Activated naive CD8-positive, alpha-beta T cell treated with anti-CD3 and anti-CD28 coated beads, Interleukin-2, amount 50 U/mL, for 24 hours (primary cell): ENCODE measurements around the gene SLC12A7.
A peak's percentile ranks its signal among the peaks of the same experiment; 100 is the strongest.

Experiments used
- ATAC-seq: fragments of 150-1000 bp; cut with Tn5 transposase; one replicate; pipeline ENCODE4 v1.10.0; 2021
- DNase-seq: peaks from one replicate; pipeline ENCODE4 v3.0.0; 2021
- H3K27ac Mint-ChIP-seq: one replicate; pipeline ENCODE4 v1.8.0; 2021; ENCODE audit warnings: mild to moderate bottlenecking, mixed read lengths
- H3K27me3 Mint-ChIP-seq: one replicate; pipeline ENCODE4 v1.8.0; 2021; ENCODE audit warnings: mixed read lengths
- H3K36me3 Mint-ChIP-seq: one replicate; pipeline ENCODE4 v1.8.0; 2021; ENCODE audit warnings: low read depth, mixed read lengths
- H3K4me1 Mint-ChIP-seq: one replicate; pipeline ENCODE4 v1.8.0; 2021; ENCODE audit warnings: mixed read lengths
- H3K4me3 Mint-ChIP-seq: one replicate; pipeline ENCODE4 v1.8.0; 2021; ENCODE audit warnings: mild to moderate bottlenecking, moderate library complexity, mixed read lengths
- H3K9me3 Mint-ChIP-seq: one replicate; pipeline ENCODE4 v1.8.0; 2021; ENCODE audit warnings: mixed read lengths

Gene SLC12A7

DNA sequence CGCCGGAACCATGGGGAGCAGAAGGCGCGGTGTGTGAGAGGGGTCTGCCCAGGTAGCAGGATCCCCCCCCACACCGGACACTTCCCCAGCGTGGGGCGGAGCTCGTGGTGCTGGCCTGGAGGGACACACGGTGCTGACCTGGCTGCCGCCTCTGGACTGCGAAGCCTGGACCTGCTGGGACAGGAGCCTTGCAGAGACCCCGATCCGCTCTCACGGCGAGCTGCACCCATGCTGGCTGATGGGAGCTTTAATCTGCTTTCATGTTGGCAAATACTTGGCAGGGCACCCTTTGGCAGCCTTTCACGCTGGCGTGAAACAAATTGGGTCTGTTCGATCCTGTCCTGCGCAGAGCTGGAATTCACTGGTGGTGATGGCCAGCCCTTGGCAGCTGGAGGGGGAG lies 95.8 kb downstream of the SLC12A7 start:
- Mint-ChIP-seq H3K9me3 (no peaks in the 10 kb centered on the region), H3K4me3 (no peak overlapping the region), H3K4me1 (peaks cover 2% of the 10 kb centered on the region), H3K36me3 (no peaks in the 10 kb centered on the region), H3K27me3 (peaks cover 7% of the 10 kb centered on the region), H3K27ac (no peak overlapping the region)
- ATAC-seq: no peak
- no peak for DNase-seq

GRCh38 chr5:1015507-1015906 lies 96.4 kb downstream of the SLC12A7 start:
- DNase-seq: no peak
- no peak overlapping the region for H3K4me3 Mint-ChIP-seq
- peaks cover 11% of the 10 kb centered on the region for H3K27me3 Mint-ChIP-seq
- ATAC-seq: no peak
- peaks cover 5% of the 10 kb centered on the region for H3K4me1 Mint-ChIP-seq
- H3K36me3 Mint-ChIP-seq: no peaks in the 10 kb centered on the region
- H3K27ac Mint-ChIP-seq: no peak overlapping the region
- no peaks in the 10 kb centered on the region for H3K9me3 Mint-ChIP-seq

DNA sequence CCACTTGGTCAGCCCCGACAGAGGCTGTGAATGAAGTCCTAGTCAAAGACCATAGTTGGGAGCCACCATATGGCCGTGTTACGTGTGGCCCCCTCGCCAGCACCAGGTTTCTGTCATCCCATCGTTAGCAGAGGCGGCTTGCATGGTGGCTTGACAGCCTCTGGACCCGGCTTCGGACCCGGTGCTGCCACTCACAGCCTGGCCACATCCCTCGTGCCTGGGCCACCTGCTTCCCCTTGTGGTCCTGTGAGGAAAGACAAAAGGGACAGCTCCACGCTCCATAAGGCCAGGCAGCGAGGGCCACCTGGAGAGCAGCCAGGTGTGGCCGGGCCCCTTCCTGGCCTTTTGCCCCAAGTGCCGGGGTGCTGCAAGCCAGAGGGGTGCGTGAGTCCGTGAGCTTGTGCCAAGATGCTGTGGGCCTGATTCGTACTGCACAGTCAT lies 97.1 kb downstream of the SLC12A7 start:
- Mint-ChIP-seq H3K36me3 (no peaks in the 10 kb centered on the region), H3K4me3 (no peak overlapping the region)

GRCh38 chr5:1014346-1014745 lies 97.5 kb downstream of the SLC12A7 start:
- Mint-ChIP-seq H3K27me3 (peaks cover 21% of the 10 kb centered on the region), H3K9me3 (no peaks in the 10 kb centered on the region), H3K36me3 (no peaks in the 10 kb centered on the region), H3K27ac (no peak overlapping the region), H3K4me1 (peaks cover 5% of the 10 kb centered on the region), H3K4me3 (no peak overlapping the region)
- no peak for DNase-seq
- ATAC-seq: no peak

More for the DNA sequence above, 97.1 kb downstream of the SLC12A7 start:
- no peak for ATAC-seq
- Mint-ChIP-seq H3K27ac (no peak overlapping the region), H3K9me3 (no peaks in the 10 kb centered on the region), H3K4me1 (peaks cover 5% of the 10 kb centered on the region), H3K27me3 (peaks cover 18% of the 10 kb centered on the region)
- DNase-seq: no peak

DNA sequence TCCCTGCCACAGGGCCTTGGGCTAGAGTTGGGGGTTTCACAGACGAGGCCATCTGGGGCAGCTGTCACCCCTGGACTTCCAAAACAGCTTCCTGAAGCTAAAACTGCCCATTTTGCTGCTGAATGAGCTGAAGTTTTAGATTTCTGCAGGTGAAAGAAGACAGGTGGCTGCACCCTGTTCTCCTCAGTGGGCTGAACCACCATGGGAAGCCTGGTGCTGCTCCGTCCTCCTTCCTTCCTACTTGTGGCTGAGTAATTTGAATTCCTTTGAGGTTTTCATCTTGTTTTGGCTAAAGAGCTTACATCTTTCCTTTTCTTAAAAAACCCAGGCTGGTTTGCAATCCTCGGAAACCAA lies 97.9 kb downstream of the SLC12A7 start:
- peaks cover 5% of the 10 kb centered on the region for H3K4me1 Mint-ChIP-seq
- ATAC-seq (no peak), DNase-seq (no peak)
- no peaks in the 10 kb centered on the region for H3K36me3 Mint-ChIP-seq
- H3K27ac Mint-ChIP-seq: no peak overlapping the region
- H3K9me3 Mint-ChIP-seq: no peaks in the 10 kb centered on the region
- H3K4me3 Mint-ChIP-seq: no peak overlapping the region
- H3K27me3 Mint-ChIP-seq: peaks cover 21% of the 10 kb centered on the region

DNA sequence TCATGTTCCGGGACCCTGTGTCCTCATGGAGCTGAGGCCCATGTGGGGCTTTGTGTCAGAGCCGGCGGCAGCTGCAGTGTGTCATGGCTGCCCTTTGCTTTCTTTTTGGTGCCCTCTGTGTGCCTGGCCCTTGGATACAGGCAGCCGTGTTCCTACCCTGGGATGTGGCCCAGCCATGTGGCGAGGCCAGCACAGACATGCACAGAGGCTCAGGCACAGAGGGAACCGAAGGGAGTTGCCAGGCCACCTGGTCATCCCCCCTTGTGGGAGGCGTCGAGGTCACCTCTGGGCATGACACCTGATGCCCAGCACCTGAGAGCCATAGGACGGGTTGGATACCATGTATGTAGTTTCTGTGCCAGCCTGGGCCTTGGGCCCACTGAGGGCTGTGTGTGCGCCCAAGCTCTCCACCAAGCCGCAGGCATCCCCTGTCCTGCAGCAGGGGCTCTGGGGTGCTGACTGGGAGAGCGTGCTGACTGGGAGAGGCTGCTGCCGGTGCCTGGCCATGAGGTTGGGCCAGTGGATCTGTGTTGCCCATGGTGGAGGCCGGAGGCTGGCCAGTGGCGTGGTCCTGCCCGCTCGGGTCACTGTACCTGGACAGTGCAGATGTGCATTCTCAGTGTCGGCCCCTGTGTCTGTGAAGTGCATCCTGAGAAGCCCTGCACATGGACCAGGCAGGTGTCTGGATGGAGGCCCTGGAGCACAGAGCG lies 98.5 kb downstream of the SLC12A7 start:
- Mint-ChIP-seq H3K27me3 (peaks cover 21% of the 10 kb centered on the region), H3K9me3 (no peaks in the 10 kb centered on the region), H3K36me3 (no peaks in the 10 kb centered on the region), H3K4me3 (no peak overlapping the region), H3K27ac (no peak overlapping the region), H3K4me1 (peaks cover 5% of the 10 kb centered on the region)
- ATAC-seq: no peak
- no peak for DNase-seq

DNA sequence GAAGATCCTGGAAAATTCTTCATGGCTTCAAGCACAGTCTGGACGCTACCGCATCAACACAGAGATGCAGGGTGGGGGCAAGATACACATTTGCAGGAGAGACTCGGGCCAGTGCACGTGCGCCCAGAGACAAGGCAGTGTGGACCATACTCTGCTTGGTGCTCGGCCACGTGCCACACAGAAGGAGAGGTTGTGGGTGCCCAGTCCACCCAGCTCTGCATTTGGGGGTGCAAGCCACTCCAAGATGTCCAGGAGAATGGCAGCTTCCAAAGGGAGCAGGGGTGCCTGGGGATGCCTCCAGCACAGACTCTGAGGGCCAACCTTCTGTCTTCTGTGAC lies 99.0 kb downstream of the SLC12A7 start:
- no peaks in the 10 kb centered on the region for H3K9me3 Mint-ChIP-seq
- peaks cover 24% of the 10 kb centered on the region for H3K27me3 Mint-ChIP-seq
- no peak for DNase-seq
- H3K27ac Mint-ChIP-seq: no peak overlapping the region
- no peak for ATAC-seq
- no peak overlapping the region for H3K4me3 Mint-ChIP-seq
- no peaks in the 10 kb centered on the region for H3K36me3 Mint-ChIP-seq
- H3K4me1 Mint-ChIP-seq: peaks cover 7% of the 10 kb centered on the region

DNA sequence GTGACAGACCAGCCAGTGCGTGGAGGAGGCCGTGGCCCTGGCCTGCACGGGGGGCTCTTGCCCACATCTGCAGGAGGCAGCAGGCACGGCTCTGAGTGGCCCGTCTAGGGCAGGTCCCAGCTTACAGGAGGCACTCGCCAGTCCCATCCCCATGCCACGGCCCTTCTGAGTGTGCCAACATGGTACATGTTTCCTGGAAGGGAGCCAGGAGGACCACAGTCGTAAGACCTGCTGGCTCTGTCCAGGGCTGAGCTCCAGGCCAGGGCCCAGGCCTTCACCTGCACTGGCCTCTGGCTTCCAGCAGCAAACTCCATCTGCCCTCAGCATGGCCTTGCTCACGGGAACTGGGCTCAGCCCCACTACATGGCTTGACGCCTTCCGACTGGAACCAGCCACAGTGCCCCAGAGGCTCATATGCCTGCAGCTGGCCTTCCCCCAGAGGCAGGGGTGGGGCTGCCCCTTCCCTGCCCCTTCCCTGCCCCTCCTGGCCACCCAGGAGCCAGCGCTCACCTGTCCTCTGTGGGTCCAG lies 99.5 kb downstream of the SLC12A7 start:
- ATAC-seq (no peak), DNase-seq (no peak)
- no peaks in the 10 kb centered on the region for H3K36me3 Mint-ChIP-seq
- no peak overlapping the region for H3K27ac Mint-ChIP-seq
- no peaks in the 10 kb centered on the region for H3K9me3 Mint-ChIP-seq
- peaks cover 8% of the 10 kb centered on the region for H3K4me1 Mint-ChIP-seq
- no peak overlapping the region for H3K4me3 Mint-ChIP-seq
- H3K27me3 Mint-ChIP-seq: peaks cover 28% of the 10 kb centered on the region

DNA sequence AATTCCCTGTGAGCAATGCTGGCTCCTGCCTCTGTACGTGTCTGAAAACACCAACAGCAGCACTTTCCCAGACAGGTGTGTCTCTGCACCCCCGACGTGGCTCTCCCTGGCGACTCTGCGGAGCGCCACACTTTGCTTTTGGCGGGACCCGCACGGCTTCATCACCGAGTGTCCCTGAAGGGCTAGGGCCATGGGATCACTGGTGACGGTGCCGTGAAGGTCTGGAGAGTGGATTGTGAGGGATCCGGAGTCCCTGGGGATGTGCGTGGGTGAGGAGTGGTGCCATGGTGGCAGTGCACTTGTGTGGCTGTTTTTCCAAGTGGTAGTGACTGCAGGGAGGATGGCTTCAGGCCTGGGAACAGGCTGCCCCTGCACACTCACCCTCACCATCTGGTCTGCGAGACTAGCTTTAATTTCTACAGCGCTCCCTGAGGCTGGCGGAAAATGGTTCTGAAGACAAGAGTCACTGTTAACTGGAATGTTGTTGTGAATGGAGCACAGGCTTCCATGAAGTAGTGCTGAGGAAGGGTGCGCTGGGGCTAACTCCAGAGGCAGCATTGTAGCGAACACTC lies 100.0 kb downstream of the SLC12A7 start:
- Mint-ChIP-seq H3K27me3 (peaks cover 33% of the 10 kb centered on the region), H3K36me3 (no peaks in the 10 kb centered on the region), H3K4me3 (no peak overlapping the region), H3K27ac (no peak overlapping the region), H3K9me3 (no peaks in the 10 kb centered on the region), H3K4me1 (peaks cover 8% of the 10 kb centered on the region)
- ATAC-seq (no peak), DNase-seq (no peak)

DNA sequence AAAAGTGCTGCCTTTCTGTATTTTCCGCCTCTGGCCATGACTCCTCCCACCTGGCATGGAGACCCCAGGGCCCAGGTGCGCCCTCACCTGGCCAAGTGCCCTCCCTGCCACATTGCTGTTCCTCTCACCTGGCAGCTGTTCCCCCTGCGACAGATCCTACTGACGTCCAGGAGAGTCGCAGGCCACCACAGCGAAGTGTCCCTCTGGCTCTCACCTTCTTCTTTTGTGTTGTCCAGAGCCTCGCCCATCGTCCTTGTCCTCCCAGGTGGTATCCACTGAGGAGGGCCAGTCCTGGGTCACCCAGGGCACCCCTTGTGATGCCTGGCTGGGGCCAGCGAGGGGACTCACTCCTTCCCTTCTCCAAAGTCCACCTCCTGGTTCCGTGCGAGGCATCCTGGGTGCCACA lies 100.6 kb downstream of the SLC12A7 start:
- Mint-ChIP-seq H3K4me3 (no peak overlapping the region), H3K4me1 (peaks cover 8% of the 10 kb centered on the region), H3K27me3 (peaks cover 39% of the 10 kb centered on the region), H3K36me3 (no peaks in the 10 kb centered on the region), H3K27ac (no peak overlapping the region), H3K9me3 (no peaks in the 10 kb centered on the region)
- peak; percentile 66 for DNase-seq
- ATAC-seq: no peak

DNA sequence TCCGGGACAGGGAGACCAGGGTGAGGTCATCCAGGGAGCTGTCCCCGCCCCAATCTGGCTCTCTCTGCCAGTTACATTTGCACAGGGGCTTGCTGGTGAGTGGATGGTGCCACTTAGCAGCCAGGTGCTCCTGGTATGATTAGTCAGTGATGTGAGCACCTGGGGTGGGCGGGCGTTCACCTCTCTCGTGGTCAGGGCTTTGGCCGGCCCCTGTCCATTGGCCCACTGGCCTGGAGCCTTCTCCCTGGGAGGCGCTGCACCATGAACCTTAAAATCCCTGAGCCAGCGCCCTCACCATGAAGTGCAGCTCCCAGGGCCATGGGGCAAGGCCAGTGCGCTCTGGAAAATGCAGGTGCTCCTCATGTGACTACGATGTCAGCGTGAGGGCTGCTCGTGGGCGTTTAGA lies 101.2 kb downstream of the SLC12A7 start:
- Mint-ChIP-seq H3K4me3 (no peak overlapping the region), H3K27me3 (peaks cover 43% of the 10 kb centered on the region), H3K9me3 (no peaks in the 10 kb centered on the region), H3K36me3 (no peaks in the 10 kb centered on the region), H3K27ac (no peak overlapping the region), H3K4me1 (peaks cover 10% of the 10 kb centered on the region)
- DNase-seq (no peak), ATAC-seq (no peak)

DNA sequence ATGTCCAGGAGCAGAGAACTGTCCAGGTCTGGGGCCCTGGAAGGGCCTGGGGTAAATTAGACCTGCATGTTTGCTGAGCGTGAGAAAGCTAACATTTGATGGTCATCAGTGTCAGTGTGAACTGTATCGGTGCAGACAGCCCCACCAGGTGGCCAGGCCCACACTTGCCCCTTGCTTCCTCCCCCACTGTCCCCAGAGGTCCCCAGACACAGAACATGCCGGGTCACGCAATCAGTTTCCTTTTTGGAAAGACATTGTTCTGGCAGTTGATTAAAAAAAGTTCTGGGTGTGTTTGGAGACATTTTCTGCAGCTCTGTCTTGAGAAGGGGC lies 101.7 kb downstream of the SLC12A7 start:
- H3K4me1 Mint-ChIP-seq: peaks cover 10% of the 10 kb centered on the region
- no peaks in the 10 kb centered on the region for H3K9me3 Mint-ChIP-seq
- no peaks in the 10 kb centered on the region for H3K36me3 Mint-ChIP-seq
- DNase-seq (no peak), ATAC-seq (no peak)
- no peak overlapping the region for H3K4me3 Mint-ChIP-seq
- H3K27ac Mint-ChIP-seq: no peak overlapping the region
- H3K27me3 Mint-ChIP-seq: peaks cover 44% of the 10 kb centered on the region

GRCh38 chr5:1009359-1010180 lies 102.3 kb downstream of the SLC12A7 start:
- no peaks in the 10 kb centered on the region for H3K9me3 Mint-ChIP-seq
- no peak overlapping the region for H3K4me3 Mint-ChIP-seq
- no peak overlapping the region for H3K27ac Mint-ChIP-seq
- no peak for DNase-seq
- H3K4me1 Mint-ChIP-seq: peaks cover 10% of the 10 kb centered on the region
- ATAC-seq: no peak
- H3K27me3 Mint-ChIP-seq: peaks cover 45% of the 10 kb centered on the region
- no peaks in the 10 kb centered on the region for H3K36me3 Mint-ChIP-seq

DNA sequence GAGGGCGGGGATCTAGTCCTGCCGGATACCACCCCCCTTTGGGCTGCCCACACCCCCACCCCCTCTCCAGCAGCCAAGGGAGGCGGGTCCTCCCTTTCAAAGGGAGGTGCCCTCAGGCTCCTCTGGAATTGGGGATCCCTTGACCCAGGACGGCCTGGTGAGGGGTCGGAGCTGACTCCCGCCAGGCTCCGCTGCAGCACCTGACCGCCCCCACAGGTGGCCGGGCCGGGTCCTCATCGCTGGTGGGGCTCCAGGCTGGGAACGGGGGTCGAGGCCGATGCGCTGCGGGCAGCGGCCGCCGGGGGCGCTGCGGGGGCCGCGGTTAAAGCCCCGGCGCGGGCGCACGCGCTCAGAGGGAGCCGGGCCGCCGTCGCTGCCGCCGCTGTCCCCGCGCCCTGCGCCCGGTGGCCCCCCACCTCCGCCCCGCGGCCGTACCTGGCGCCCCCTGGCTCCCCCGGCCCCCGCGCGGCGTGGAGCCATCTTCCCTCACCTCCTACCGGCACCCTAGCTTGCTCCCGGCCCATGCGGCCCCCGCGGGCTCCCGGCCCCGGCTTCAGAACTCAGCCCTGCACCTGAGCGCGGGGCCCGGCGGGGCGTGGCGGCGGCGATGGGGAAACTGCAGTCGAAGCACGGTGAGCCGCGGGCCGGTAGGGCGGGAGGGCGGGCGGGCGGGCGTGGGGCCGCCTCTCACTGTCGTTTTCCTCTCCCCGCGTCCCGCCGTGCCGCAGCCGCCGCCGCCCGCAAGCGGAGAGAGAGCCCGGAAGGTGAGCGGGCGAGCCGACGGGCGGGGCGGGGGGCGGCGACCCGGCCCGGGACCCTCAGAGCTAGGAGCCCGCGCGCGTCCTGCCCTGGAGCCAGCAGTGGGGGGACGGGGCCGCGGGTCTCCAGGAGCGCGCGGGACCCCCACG lies 103.2 kb downstream of the SLC12A7 start, which contains the start of gene NKD2:
Gene NKD2 (plus strand): TSS at position 352 of the 908 bp plus-strand sequence. CDS start 256 bp downstream, at position 608.
- Mint-ChIP-seq H3K27me3 (peaks cover 52% of the 10 kb centered on the region), H3K9me3 (no peaks in the 10 kb centered on the region), H3K4me3 (peak within 1 kb of the TSS; percentile 6), H3K4me1 (peaks cover 17% of the 10 kb centered on the region), H3K27ac (peak within 1 kb of the TSS; percentile 54), H3K36me3 (no peaks in the 10 kb centered on the region)
- ATAC-seq: peak; percentile 18
- peak; percentile 63 for DNase-seq
